ENCODE results near the gene DNAJC8. TPM values are rescaled to one million over a fixed set of nuclear protein-coding genes. Genes with fewer than 3 reads are reported as not detected.

Gene DNAJC8
- total RNA-seq, 1 experiment from 2014 or later: 31.7 TPM

DNA sequence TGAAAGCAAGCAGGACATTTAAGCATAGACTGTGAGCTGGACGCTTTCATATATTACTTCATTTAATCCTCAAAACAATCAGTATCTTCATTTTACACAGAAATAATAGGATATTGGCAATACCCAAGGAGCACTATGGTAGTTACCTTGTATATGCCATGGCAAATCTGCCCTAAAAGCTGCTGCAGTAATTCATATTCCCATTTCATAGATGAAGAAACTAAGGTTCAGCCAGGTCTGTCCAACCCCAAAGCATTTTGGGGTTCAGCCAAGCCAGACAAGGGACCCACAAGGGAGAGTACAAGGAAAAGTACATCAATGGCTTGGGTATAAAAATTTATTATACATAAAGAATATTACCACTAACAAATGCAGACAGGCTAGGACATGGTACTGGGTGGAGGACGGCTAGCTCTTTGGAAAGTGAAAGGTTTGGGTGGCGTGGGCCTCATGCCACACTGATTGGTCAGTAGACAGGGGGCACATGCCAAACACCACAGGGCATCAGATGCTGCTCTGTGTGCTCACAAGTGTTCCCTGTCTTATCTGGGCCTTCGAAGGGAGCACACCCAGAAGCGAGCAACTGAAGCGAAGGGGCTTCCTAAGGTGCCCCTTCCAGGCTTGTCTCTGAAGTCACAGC lies 32.5 kb downstream of the DNAJC8 start:
- DNase-seq (ENCODE audit: low spot score): no peak

DNA sequence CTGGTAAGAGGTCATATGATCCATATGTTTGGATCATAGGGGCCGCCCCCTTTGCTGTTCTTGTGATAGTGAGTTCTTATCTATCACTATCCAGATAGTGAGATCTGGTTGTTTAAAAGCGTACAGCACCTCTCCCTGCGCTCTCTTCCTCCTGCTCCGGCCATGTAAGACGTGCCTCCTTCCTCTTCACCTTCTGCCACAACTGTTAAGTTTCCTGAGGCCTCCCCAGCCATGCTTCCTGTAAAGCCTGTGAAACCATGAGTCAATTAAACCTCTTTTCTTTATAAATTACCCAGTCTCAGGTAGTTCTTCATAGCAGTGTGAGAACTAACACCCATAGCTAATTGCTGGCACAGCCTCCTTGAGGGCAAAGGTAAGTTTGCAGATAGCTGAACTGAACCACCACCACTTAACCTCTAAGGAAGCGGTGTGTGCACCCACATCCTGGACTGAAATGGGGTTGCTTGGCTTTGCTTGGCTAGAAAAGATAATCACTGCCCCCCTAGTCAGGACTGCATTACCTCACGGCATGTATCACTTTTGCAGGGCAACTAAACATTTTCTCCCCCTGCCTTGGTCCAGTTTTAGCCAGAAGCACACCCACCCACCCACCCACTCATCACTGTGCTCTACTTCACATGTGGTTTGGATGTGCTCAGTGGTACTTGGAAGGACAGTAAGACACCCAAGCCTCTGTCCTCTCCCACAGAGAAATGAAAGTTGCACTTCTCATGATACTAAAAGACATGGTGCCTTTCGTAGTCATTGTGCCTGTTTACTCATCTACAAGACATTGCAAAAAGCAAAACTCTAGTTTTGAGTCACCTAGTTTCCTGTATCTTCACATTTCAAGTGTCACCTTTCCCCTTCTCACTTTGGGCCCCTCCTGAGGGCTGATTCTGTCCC lies 33.2 kb downstream of the DNAJC8 start:
- DNase-seq (ENCODE audit: low spot score): no peak

DNA sequence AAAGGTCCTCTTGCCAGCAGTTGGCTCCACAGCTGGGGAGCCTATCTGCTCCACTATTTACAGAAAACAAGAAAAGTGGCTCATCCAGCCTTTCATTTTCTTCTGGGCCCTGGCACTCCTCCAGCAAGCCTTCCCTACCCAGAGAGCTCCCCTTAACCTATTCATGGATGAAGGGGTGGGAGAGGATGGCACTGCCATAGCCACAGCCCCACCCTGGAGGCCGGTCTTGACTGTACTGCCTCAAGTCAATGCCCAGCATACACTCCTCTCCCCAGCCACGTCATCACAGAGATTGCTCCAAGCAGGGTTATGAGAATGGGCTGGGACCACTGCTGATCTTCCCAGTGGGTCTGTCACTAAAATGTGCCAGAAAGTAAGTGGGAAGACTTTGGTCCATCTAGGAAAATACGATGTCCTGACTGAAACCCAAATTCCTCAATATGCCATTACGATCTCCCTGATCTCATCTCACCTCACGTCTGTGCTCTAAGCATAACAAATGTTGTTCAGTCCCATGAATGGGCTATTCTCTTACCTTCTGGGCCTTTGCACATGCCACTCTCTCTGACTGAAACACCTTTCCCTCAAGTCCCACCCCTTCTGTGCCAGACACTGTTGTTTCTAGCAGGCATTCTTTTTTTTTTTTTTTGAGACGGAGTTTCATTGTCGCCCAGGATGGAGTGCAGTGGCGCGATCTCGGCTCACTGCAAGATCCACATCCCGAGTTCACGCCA lies 35.0 kb downstream of the DNAJC8 start:
- no peak for DNase-seq (ENCODE audit: low spot score)

DNA sequence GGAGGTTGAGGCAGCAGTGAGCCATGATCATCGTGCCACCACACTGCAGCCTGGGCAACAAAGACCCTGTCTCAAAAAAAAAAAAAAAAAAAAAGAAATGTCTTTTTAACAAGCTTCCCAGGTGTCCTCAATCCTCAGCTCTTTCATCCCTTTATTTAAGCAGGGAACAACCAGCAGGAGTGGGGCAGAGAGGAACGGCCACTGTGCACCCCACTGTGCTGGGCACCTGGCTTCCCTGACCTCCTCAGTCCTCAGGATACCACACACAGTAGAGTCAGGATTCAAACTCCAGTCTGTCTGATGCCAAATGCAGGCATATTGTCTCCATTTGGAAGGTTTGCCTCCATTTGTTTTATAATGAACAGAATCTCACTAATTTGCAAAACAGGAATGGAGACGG lies 36.5 kb downstream of the DNAJC8 start:
- DNase-seq (ENCODE audit: low spot score): no peak

DNA sequence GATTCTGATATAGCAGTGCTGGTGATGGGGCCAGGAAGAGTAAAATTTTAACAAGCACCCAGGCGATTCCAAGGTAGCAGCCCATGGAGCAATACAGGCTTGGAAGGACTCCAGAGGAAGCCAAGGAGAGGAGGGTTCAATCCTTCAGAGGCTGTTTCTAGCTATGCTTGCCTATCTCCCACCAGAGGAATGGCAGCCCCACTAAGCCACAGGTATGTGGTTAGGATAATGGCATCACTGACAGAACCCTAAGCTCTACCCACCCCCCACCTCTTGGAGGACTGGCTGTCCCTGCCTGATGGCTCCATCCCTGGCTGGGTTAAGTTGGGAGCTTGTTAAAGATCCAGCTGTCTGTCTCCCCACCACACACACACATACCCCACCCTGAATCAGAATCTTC lies 37.0 kb downstream of the DNAJC8 start:
- DNase-seq (ENCODE audit: low spot score): no peak

DNA sequence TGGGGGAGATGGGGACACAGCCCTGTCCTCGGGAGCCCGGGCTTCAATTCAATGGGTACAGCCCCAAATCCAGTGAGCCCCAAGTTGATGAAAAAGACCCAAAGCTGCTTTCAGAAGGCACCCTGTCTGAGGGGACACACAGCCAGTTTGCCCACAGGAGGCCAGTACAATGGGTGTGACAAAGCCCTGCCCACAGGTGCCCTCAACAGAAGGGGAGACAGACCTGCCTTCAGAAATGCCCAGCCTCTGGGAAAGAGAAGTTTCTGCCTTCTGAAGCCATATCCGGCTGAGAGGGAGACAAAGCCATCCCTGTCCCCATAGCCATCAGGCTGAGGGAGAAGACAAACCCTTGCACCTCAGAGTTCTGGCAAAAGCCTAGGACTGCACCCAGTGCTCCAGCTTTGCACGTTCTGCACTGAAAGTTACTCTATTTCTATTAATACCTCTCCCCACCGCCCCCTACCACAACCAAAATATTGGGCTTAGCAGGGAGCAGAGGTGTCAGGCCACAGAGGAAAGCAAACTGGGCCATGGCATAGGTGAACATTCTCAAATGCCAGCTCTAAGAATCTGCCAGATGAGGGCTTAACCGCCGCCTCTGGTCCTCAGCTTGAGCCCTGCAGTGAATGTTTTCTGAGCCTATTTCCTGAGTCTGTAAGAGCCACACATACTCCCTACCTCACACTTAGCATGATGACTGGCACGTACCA lies 38.3 kb downstream of the DNAJC8 start:
- no peak for DNase-seq (ENCODE audit: low spot score)

DNA sequence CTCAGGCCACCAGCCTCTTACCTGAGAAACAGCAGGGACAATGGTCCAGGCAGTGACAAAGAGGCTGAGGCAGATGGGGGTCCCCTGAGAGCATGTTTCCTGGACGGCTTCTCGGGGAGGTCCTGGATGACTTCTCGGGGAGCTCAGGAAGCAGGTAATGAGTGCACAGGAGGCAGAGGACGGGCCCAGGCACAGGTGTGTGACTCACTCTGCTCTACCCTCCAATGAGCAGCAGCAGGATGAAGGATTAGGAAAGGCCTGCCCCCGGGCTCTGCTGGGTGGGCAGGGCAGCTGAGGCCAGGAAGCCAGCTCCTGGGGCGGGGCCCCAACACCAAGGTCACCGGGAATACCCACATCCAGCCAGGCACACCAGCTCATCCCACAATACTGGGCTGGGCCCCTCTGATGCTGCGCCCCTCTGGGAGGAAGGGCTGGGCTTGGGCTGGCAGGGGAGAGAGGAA lies 39.1 kb downstream of the DNAJC8 start:
- DNase-seq (ENCODE audit: low spot score): peak; percentile 35

DNA sequence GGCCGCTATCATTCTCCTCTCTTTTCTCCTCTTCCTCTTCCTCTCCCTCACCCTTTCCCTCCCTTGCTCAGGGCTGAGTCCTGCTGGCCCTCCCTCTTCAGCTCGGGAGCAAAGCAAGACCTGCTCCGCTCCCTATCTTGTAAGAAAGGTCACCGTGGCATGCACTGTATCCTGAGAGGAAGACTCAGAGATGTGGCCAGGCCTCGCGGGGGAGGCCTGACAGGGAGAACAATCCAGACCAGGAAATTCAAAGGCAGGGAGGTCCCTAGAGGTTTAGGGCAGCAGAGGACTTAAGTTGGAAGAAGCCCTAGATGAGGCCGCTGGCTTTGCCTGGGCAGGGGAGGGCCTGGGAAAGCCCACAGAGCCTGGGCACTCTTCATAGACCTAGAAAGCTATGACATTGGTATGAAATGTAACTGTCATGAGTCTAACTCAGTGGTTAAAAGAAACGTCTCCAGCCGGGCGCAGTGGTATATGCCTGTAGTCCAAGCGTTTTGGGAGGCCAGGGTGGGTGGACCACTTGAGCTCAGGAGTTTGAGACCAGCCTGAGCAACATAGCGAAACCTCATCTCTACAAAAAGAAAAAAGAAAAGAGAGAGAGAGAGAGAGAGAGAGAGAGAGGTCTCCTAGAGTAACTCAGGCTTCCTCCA lies 41.7 kb downstream of the DNAJC8 start:
- no peak for DNase-seq (ENCODE audit: low spot score)

DNA sequence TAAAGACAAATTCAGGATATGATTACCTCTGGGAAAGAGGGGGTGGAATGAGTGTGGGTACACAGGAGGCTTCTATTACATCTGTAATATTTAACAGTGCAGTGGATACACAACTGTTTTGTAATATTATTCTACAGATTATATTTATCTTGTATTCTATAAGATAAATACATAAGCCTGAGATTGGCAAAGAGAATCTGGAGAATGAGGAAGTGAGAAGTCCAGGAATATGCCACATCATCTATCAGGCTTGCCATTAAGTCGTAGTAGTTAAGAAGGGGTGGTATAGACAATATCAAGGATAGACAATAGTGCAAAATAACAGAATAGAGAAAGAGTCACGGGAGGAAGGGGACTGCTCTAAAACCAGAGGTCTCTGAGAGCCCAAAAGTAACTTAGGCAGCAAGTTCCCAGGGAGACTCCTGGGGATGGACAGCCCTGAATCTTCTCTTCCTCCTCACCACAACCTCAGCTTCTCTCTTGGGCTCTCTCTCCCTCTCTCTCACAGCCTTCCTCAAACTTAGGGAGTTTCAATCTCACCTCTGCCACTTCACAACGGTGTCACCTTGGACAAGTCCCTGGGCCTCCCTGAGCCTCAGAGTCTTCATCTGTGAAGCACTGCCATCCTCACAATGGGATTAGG lies 42.4 kb downstream of the DNAJC8 start:
- DNase-seq (ENCODE audit: low spot score): peak; percentile 9

DNA sequence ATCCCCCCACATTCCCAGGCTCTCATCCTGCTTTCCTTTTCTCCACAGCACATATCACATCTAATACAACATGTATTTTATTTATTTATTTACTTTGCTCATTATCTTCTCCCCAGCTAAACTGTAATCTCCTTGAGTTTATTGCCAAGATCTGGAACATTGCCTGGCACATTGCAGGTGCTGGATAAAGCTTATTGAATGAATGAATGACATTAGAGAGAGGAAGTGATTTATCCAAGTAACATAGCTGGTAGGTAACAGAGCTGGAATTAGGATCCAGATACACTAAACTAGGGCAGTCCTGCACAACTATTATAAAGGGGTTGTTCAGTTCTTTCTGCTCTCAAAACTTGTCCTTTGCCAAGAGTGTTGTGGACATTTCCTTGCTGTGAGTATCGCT lies 47.8 kb downstream of the DNAJC8 start:
- no peak for DNase-seq (ENCODE audit: low spot score)

DNA sequence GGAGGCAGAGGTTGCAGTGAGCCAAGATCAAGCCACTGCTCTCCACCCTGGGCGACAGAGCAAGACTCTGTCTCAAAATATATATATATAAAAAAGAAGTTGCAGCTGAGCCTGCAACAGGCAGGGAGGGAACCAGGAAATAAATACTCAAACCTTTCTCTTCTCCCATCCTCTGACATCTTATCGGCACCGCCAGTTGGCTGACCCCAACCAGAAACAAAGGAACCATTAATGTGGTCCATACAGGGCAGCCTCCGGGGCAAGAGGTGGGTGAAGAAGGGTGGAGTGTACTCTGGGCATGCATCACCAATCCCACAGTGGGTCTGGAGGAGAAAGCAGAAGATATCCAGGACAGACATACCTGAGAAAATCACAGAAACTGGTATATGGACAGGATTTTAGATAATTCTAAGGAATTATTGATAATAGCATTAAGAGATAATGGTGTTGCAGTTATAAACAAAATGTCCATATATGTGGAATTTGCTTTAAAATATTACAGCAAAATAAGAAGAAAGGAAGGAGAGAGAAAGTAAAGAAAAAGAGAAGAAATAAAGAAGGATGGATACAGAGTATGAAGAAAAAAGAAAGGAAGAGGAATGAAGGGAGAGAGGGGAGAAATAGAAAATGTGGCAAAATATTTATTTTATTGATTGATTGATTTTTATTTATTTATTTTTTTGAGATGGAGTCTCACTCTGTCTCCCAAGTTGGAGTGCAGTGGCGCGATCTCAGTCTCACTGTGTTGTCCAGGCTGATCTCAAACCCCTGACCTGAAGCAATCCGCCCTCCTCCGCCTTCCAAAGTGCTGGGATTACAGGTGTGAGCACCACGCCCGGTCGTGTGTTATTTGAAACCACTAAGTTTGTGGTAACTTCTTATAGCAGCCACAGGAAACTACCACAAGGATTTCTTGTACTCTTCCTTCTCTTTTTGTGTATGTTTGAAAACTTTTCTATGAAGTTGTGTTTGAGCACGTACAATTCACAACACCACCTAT lies 52.2 kb downstream of the DNAJC8 start:
- no peak for DNase-seq (ENCODE audit: low spot score)

DNA sequence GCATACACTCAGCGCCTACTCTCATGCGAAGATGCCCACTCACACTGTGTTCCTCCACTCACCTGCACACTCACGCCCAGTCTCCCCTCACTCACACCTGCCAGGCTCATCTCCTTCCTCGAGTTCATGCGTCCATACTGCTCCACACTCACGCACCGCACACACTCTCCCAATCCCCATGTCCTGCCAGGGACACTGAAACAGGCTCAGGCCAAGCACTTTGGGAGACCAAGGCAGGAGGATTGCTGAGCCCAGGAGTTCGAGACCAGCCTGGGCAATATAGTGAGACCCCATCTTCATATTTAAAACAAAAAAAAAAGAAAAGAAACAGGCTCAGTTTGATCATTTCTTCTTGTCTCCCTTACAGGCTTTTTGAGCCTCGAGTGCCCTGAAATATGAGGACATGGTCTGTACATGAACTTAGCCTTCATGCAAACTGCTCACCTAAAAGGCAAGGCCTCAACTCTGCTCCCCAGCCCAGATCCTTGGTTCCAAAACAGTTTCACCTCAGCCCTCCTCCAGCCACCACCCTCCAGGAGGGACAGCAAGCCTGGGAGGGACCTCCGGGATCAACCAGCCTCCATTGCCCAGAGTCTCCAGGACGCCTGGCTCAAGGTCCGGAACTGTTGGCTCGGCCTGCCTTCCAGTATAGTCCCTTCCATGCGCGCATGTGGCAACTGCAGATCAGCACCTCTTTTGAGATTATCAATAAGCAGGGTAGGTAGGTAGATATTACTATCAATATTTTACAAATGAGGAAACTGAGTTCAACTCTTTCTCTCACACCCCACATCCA lies 53.9 kb downstream of the DNAJC8 start:
- no peak for DNase-seq (ENCODE audit: low spot score)

DNA sequence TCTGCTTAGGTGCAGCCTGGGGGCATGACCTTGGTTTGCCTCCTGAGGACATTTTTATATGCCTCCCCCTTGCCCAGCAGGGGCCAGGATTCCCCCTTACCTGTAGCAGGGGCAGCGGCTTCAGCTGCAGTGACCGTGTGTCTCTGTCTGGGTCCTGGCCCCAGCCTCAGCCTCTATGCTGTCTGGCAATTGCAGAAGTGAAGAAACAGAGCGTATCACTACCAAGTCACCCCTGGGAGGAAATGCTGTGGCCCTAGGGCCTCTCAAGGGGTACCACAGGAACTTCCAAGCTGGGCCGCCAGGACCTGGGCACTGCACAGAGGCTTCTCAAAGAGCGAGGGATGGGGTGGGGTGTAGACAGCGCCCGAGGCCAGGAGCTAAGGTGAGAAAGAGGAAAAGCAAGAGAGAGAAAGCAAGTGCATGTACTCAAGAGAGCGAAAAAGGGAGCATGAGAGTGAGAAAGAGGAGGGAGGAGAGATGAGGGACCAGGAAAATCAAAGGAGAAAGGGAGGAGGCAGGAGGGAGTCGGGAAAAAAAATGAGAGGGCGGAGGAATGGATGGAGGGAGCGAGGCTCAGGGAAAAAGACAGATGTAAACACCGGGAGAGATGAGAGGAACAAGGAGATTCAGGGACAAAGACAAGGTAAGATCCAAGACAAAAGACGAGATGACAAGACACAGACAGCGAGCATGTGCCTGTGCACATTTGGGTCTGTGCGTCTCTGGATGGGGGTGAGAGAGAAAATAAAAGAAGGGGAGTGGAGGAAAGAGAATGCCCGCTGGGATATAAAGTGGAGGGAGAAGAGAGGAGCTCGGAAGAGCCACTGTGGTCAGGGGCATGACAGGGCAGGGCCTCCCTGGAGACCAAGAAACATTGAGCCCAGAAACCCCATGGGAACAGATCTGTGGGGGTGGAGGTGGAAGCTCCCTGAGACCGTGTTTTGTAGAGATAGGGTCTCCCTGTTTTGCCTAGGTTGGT lies 56.0 kb downstream of the DNAJC8 start, which contains the start of gene PTAFR:
PTAFR (minus strand) TSS at position 199 of the 979 bp plus-strand sequence. CDS start 25,669 bp downstream, outside the sequence.
- no peak for DNase-seq (ENCODE audit: low spot score)

DNA sequence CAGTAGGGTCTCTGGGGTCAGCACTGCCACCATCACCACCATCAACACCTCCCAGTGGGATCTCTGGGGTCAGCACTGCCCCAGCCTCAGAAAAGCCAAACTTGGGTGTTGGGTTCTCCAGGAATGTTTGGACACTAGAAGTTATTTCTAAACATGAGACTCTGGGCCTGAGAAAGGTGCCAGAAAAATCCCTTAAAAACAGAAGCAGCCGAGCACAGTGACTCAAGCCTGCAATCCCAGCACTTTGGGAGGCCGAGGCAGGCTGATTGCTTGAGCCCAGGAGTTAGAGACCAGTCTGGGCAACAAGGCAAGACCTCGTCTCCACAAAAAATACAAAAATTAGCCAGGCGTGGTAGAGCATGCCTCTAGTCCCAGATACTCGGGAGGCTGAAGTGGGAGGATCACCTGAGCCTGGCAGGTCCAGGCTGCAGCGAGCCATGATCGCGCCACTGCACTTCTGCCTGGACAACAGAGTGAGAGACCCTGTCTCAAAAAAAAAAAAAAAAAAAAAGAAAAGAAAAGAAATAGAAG lies 56.8 kb downstream of the DNAJC8 start:
- no peak for DNase-seq (ENCODE audit: low spot score)

DNA sequence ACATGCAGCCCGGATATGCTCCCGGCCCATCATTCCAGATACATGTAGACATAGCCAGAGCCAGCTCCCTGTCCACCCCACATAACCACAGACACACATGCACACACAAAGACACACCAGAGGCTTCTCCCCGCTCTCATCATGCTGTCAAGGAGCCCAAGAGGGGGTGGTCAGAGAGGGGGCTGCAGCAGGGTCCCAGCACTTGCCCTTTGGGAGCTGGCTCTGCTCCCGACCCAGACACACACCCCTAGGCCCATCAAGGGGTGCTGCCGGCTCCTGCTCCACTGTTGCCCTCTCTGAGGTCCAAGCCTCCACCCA lies 58.9 kb downstream of the DNAJC8 start:
- no peak for DNase-seq (ENCODE audit: low spot score)

DNA sequence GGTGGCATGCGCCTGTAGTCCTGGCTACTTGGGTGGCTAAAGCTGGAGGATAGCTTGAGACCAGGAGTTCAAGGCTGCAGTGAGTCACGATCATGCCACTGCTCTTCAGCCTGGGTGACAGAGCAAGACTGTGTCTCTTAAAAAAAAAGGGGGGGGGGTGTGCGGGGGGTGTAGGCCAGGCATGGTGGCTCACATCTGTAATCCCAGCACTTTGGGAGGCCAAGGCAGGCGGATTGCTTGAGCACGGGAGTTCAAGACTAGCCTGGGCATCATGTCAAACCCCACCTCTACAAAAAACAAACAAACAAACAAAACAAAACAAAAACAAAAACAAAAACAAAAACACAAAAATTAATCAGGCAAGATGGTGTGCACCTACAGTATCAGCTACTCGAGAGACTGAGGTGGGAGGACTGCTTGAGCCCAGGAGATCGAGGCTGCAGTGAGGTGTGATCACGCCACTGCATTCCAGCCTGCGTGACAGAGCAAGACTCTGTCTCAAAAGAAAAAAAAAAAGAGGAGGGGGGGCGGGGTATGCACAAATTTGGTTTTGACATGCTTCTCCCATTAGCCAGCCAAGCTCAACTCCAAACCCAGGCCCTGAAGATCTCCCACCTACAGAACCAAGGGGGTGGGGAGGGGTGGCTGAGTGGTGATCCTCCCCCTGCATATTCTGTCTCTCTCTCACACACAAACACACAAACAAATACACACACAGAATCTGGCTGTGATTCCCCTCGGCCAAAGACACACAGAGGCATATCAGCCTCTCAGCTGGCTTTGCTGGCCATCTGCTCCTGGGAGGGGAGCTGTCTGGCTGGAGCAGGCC lies 59.5 kb downstream of the DNAJC8 start:
- DNase-seq (ENCODE audit: low spot score): no peak

All from HT-29 (cell line).